Right lobe of liver (tissue), 4 donors: ENCODE results near the gene AHCYL2.

Experiments
- CTCF ChIP-seq, 4 donors: fragments of 200-600 bp in 3 of 4; fragments of 450-650 bp in 1 of 4; IDR thresholded peaks; one replicate each; pipeline versions ENCODE4 v1.5.1 to v1.8.0; 2016 to 2022; ENCODE audit warnings: antibody characterized with exemption in 4 of 4, mild to moderate bottlenecking in 2 of 4
- POLR2A ChIP-seq: fragments of 450-650 bp; IDR thresholded peaks from one replicate; pipeline ENCODE4 v1.6.1; 2017; ENCODE audit warnings: antibody characterized with exemption, mild to moderate bottlenecking
- donor health status: DM: no; HTN: no; CAD: no.
- donor health status: DM: no; HTN: no; CAD: no.
- donor health status: DM: no; HTN: yes; CAD: no.

GRCh38 chr7:129405527-129405926 lies 180.7 kb downstream of the AHCYL2 start:
- no peak for TF ChIP-seq CTCF (IDR thresholded peaks at IDR 0.05)
- TF ChIP-seq POLR2A = no peak
